ENCODE results near the gene LYPLAL1. TPM values are rescaled to one million over a fixed set of nuclear protein-coding genes. Genes with fewer than 3 reads are reported as not detected.

LYPLAL1 gene
- total and polyA plus RNA-seq, 2 of the 13 experiments (the other 11 are each of a cell fraction or from before 2014, with no cell fraction given) = 17.0 to 31.6 TPM

GRCh38 chr1:219232890-219233289 lies 59.2 kb downstream of the LYPLAL1 start:
- Histone ChIP-seq H3K79me2 (ENCODE audit: insufficient read depth, low read length) (no peaks in the 10 kb centered on the region), H3K9ac (ENCODE audit: insufficient read depth, low read depth, low read length) (no peak overlapping the region), H3K4me2 (ENCODE audit: low read depth, low read length) (no peak overlapping the region), H3K36me3 (replicated peaks in 1 of 2; ENCODE audit: control insufficient read depth in 1 of 2, insufficient read depth in 2 of 2, low read length in 2 of 2) (no peaks in the 10 kb centered on the region), H3K27ac (ENCODE audit: extremely low read length, insufficient read depth, low read length) (no peak overlapping the region), H2AFZ (ENCODE audit: low read length) (no peak overlapping the region), H3K4me3 (replicated peaks in 1 of 3; ENCODE audit: insufficient read depth in 1 of 3, low read depth in 2 of 3, low read length in 3 of 3) (no peak overlapping the region), H3K27me3 (ENCODE audit: control insufficient read depth in 1 of 2, insufficient read depth in 2 of 2, low read length in 2 of 2) (no peaks in the 10 kb centered on the region), H4K20me1 (ENCODE audit: insufficient read depth, low read length) (no peaks in the 10 kb centered on the region), H3K4me1 (ENCODE audit: insufficient read depth, low read length) (peaks cover 15% of the 10 kb centered on the region), H3K9me3 (ENCODE audit: low read length) (no peaks in the 10 kb centered on the region)
- 78% methylated on average over 2 of the region's 2 CpGs for WGBS (ENCODE audit: low lambda C conversion rate)
- in situ Hi-C loops (cut with HindIII; ENCODE audit: extremely low pct_ligation_motif_present, low pct_unique_long_range_greater_than_20kb) (no loop called here), intact Hi-C loops (cut with micrococcal nuclease; ENCODE audit: unreplicated experiment) (no loop called here)
- CTCF ChIA-PET (ENCODE audit: low intra/inter-chr PET ratio, low total read pairs) = no interaction called here
- FAIRE-seq (no peak), ATAC-seq (no peak), DNase-seq (ENCODE audit: low spot score) (no peak)
- TF ChIP-seq MTA1 (CRISPR knock-in tag; IDR thresholded peaks at IDR 0.05; ENCODE audit: borderline replicate concordance) (no peak), ZNF441 (CRISPR knock-in tag; IDR thresholded peaks at IDR 0.05; ENCODE audit: borderline replicate concordance) (no peak), TGIF2 (CRISPR knock-in tag; IDR thresholded peaks at IDR 0.05) (no peak), ZFAT (CRISPR knock-in tag; conservative IDR thresholded peaks at IDR 0.05) (no peak), ZMAT3 (CRISPR knock-in tag; conservative IDR thresholded peaks at IDR 0.05) (no peak), ZNF589 (CRISPR knock-in tag; conservative IDR thresholded peaks at IDR 0.05) (no peak), ARNT (IDR thresholded peaks at IDR 0.05) (no peak)
- BruUV-seq (replicated peaks) = no TSS peak
- POLR2A ChIA-PET = no interaction called here

- H3K79me2 ChIP-seq (ENCODE audit: insufficient read depth, low read length) = no peaks in the 10 kb centered on the region
- H3K9ac ChIP-seq (ENCODE audit: insufficient read depth, low read depth, low read length) = no peak overlapping the region
- intact Hi-C loops (cut with micrococcal nuclease; ENCODE audit: unreplicated experiment) (no loop called here), in situ Hi-C loops (cut with HindIII; ENCODE audit: extremely low pct_ligation_motif_present, low pct_unique_long_range_greater_than_20kb) (no loop called here)
- DNase-seq (ENCODE audit: low spot score) (no peak), FAIRE-seq (no peak), ATAC-seq (no peak)
- H2AFZ ChIP-seq (ENCODE audit: low read length) = no peak overlapping the region
- H3K27me3 ChIP-seq (ENCODE audit: control insufficient read depth in 1 of 2, insufficient read depth in 2 of 2, low read length in 2 of 2) = no peaks in the 10 kb centered on the region
- ChIA-PET POLR2A (no interaction called here), CTCF (ENCODE audit: low intra/inter-chr PET ratio, low total read pairs) (no interaction called here)
- no peaks in the 10 kb centered on the region for H3K9me3 ChIP-seq (ENCODE audit: low read length)
- H3K27ac ChIP-seq (ENCODE audit: extremely low read length, insufficient read depth, low read length) = no peak overlapping the region
- TF ChIP-seq REPIN1 (CRISPR knock-in tag; IDR thresholded peaks at IDR 0.05; ENCODE audit: borderline replicate concordance, low read depth) (no peak), ZNF768 (CRISPR knock-in tag; IDR thresholded peaks at IDR 0.05) (no peak), ZNF788 (CRISPR knock-in tag; IDR thresholded peaks at IDR 0.05; ENCODE audit: borderline replicate concordance) (no peak), HCFC1 (IDR thresholded peaks at IDR 0.05; ENCODE audit: low read depth, low read length) (no peak), MATR3 (CRISPR knock-in tag; IDR thresholded peaks at IDR 0.05) (no peak), DRAP1 (CRISPR knock-in tag; IDR thresholded peaks at IDR 0.05) (no peak), SCMH1 (CRISPR knock-in tag; IDR thresholded peaks at IDR 0.05; ENCODE audit: borderline replicate concordance) (no peak), ZNF468 (CRISPR knock-in tag; IDR thresholded peaks at IDR 0.05) (no peak), ARNTL (CRISPR knock-in tag; IDR thresholded peaks at IDR 0.05) (no peak), PTBP1 (IDR thresholded peaks at IDR 0.05; ENCODE audit: low read depth, low read length, poor library complexity, severe bottlenecking) (no peak), SMARCC2 (IDR thresholded peaks at IDR 0.05) (no peak), FOSL2 (CRISPR knock-in tag; IDR thresholded peaks at IDR 0.05) (no peak), DMAP1 (CRISPR knock-in tag; IDR thresholded peaks at IDR 0.05) (no peak), CREM (IDR thresholded peaks at IDR 0.05) (no peak), CREM (CRISPR knock-in tag; IDR thresholded peaks at IDR 0.05) (no peak), NR2F6 (IDR thresholded peaks at IDR 0.05) (no peak), NR2F6 (CRISPR knock-in tag; IDR thresholded peaks at IDR 0.05) (no peak), ZNF10 (CRISPR knock-in tag; IDR thresholded peaks at IDR 0.05; ENCODE audit: borderline replicate concordance, low read depth) (no peak)
- no peaks in the 10 kb centered on the region for H3K36me3 ChIP-seq (replicated peaks in 1 of 2; ENCODE audit: control insufficient read depth in 1 of 2, insufficient read depth in 2 of 2, low read length in 2 of 2)
- 88% methylated on average over 2 of the region's 2 CpGs for WGBS (ENCODE audit: low lambda C conversion rate)
- peaks cover 16% of the 10 kb centered on the region for H3K4me1 ChIP-seq (ENCODE audit: insufficient read depth, low read length)
- no peaks in the 10 kb centered on the region for H4K20me1 ChIP-seq (ENCODE audit: insufficient read depth, low read length)
- H3K4me2 ChIP-seq (ENCODE audit: low read depth, low read length) = no peak overlapping the region
- no peak overlapping the region for H3K4me3 ChIP-seq (replicated peaks in 1 of 3; ENCODE audit: insufficient read depth in 1 of 3, low read depth in 2 of 3, low read length in 3 of 3)
- BruUV-seq (replicated peaks) = no TSS peak
These were observed 62.3 kb downstream of the LYPLAL1 start for GRCh38 chr1:219235903-219236481.
